SU-DHL-6 (cell line): ENCODE data around the gene CORO1C.

Experiments
- H2AFZ ChIP-seq: fragments of 200-600 bp; sonication (generic); 2 replicates; pipeline ENCODE4 v1.6.1; 2014; ENCODE audit warnings: low read depth, mild to moderate bottlenecking, moderate library complexity, mixed read lengths, antibody characterized with exemption, low read length; ENCODE audit not compliant: severe bottlenecking
- H3F3A ChIP-seq: fragments of 200-600 bp; shearing (Covaris generic); 2 replicates; pipeline ENCODE4 v1.6.0; 2016; ENCODE audit warnings: antibody characterized with exemption, mild to moderate bottlenecking; ENCODE audit not compliant: insufficient read depth
- H3K27ac ChIP-seq: fragments of 200-600 bp; sonication (generic); 2 replicates; pipeline ENCODE4 v1.5.1; 2016; ENCODE audit warnings: low read depth, mild to moderate bottlenecking, low read length, moderate library complexity, mixed read lengths
- H3K27me3 ChIP-seq: fragments of 200-600 bp; sonication (generic), shearing (Covaris generic); 2 replicates; pipeline ENCODE4 v1.6.0; 2014; ENCODE audit warnings: mild to moderate bottlenecking, low read length
- H3K36me3 ChIP-seq: fragments of 200-600 bp; sonication (generic); 2 replicates; pipeline ENCODE4 v1.6.1; 2014; ENCODE audit warnings: mild to moderate bottlenecking, low read length, mixed read lengths
- H3K4me2 ChIP-seq: fragments of 300-600, 200-600 bp; shearing (Covaris generic), sonication (generic); 2 replicates; pipeline ENCODE4 v1.6.0; 2014; ENCODE audit warnings: low read length, low read depth, mild to moderate bottlenecking; ENCODE audit not compliant: poor library complexity, severe bottlenecking
- H3K4me3 ChIP-seq: fragments of 200-600 bp; sonication (generic); 2 replicates; pipeline ENCODE4 v1.5.1; 2014; ENCODE audit warnings: antibody characterized with exemption, low read length, mild to moderate bottlenecking, mixed read lengths; ENCODE audit not compliant: insufficient read depth, poor library complexity, severe bottlenecking
- H3K79me2 ChIP-seq: fragments of 200-600 bp; sonication (generic); 2 replicates; pipeline ENCODE4 v1.6.1; 2014; ENCODE audit warnings: mild to moderate bottlenecking, low read length, moderate library complexity; ENCODE audit not compliant: insufficient read depth
- H3K9ac ChIP-seq: fragments of 200-600 bp; sonication (generic); 2 replicates; pipeline ENCODE4 v1.7.0; 2014; ENCODE audit warnings: mild to moderate bottlenecking, low read length
- H3K9me2 ChIP-seq: fragments of 200-600 bp; sonication (generic); replicated peaks from 2 replicates; pipeline ENCODE4 v1.6.1; 2014; ENCODE audit warnings: low read length; ENCODE audit not compliant: insufficient read depth
- H3K9me3 ChIP-seq: fragments of 200-600 bp; sonication (generic); 2 replicates; pipeline ENCODE4 v1.6.1; 2014; ENCODE audit warnings: low read length, mixed read lengths; ENCODE audit not compliant: insufficient read depth
- H4K20me1 ChIP-seq: fragments of 200-600 bp; sonication (generic); 2 replicates; pipeline ENCODE4 v1.6.1; 2014; ENCODE audit warnings: low read depth, mild to moderate bottlenecking, antibody characterized with exemption, low read length, moderate library complexity, mixed read lengths
- EZH2phosphoT487 ChIP-seq: fragments of 200-600 bp; sonication (generic), shearing (Covaris generic); conservative IDR thresholded peaks from 2 replicates; pipeline ENCODE4 v1.6.1; 2018; ENCODE audit warnings: mild to moderate bottlenecking, antibody characterized with exemption, low read length, moderate library complexity, mixed read lengths
- TF ChIP-seq, protein P1 (sequence below): fragments of 200-600 bp; sonication (generic); IDR thresholded peaks from one replicate; pipeline ENCODE4 v1.5.1; 2017; ENCODE audit warnings: antibody characterized with exemption, mild to moderate bottlenecking, low read length, moderate library complexity; ENCODE audit not compliant: insufficient read depth, poor library complexity, severe bottlenecking

The CORO1C gene

DNA sequence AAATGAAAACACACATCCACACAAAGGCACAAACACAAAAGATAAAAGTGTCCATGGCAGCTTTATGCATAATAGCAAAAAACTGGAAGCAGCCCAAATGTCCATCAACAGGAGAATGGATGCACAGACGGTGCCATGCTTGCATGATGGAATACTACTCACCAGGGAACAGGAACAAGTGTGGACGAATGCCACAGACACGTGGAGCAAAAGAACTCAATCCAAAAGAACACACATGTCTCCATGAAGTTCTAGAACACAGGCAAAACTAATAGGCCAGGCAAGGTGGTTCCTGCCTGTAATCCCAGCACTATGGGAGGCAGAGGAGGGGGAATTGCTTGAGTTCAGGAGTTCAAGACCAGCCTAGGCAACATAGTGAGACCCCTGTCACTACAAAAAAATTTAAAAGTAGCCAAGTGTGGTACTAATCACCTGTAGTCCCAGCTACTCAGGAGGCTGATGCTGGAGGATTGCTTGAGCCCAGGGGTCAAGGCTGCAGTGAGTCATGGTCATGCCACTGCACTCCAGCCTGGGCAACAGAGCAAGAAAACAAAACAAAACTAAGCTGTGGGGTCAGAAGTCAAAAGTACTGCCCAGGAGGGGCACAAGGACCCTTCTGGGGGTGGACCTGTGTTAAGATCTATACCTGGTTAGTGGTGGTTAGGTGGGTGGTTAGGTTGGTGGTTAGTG lies 126.2 kb downstream of the CORO1C start:
- Histone ChIP-seq H3F3A (no peaks in the 10 kb centered on the region), H3K79me2 (no peaks in the 10 kb centered on the region), H3K27ac (no peak overlapping the region), H3K4me3 (no peak overlapping the region), H3K9me3 (no peaks in the 10 kb centered on the region), H3K9ac (no peak overlapping the region), H3K9me2 (no peaks in the 10 kb centered on the region), H3K36me3 (no peaks in the 10 kb centered on the region), H2AFZ (no peak overlapping the region), H3K4me2 (no peak overlapping the region), H4K20me1 (no peaks in the 10 kb centered on the region), H3K27me3 (no peaks in the 10 kb centered on the region)
- TF ChIP-seq, protein P1, sequence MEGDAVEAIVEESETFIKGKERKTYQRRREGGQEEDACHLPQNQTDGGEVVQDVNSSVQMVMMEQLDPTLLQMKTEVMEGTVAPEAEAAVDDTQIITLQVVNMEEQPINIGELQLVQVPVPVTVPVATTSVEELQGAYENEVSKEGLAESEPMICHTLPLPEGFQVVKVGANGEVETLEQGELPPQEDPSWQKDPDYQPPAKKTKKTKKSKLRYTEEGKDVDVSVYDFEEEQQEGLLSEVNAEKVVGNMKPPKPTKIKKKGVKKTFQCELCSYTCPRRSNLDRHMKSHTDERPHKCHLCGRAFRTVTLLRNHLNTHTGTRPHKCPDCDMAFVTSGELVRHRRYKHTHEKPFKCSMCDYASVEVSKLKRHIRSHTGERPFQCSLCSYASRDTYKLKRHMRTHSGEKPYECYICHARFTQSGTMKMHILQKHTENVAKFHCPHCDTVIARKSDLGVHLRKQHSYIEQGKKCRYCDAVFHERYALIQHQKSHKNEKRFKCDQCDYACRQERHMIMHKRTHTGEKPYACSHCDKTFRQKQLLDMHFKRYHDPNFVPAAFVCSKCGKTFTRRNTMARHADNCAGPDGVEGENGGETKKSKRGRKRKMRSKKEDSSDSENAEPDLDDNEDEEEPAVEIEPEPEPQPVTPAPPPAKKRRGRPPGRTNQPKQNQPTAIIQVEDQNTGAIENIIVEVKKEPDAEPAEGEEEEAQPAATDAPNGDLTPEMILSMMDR: no peak
- TF ChIP-seq EZH2phosphoT487: no peak

DNA sequence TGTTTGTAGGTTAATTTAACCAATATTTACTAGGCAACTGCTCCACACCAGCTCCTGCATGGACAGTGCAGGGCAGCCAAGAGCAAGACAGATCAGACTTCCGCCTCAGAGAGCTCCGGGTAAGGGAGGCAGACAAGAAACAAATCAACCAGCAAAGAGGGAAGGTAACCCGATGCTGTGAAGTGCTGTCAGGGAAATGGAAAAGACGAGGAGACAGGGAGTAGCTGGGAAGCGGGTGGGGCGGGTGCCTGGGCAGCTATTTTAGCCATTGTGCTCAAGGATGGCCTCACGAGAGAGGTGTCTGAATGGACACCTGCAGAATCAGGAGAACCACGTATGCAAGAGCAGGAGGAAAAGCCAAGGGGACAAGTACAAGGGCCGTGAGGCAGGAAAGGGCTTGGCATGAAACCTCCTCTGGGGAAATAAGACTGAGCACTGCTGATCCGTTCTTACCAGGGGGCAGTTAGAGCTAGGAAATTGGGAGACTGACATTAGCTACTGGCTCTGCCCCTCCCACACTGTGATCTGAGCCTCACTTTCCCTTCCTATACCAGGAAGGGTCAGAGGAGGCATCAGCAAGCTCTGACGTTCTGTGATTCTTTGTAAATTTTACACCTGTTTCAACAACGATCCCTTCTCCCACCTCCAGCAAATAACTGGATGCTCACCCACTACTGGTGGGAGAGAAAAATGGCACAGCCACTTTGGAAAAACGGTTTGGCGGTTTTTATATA lies 126.9 kb downstream of the CORO1C start:
- Histone ChIP-seq H4K20me1 (no peaks in the 10 kb centered on the region), H3K9me2 (no peaks in the 10 kb centered on the region), H3K4me2 (no peak overlapping the region), H3K27ac (no peak overlapping the region), H3K27me3 (no peaks in the 10 kb centered on the region), H3K36me3 (no peaks in the 10 kb centered on the region), H2AFZ (no peak overlapping the region), H3F3A (no peaks in the 10 kb centered on the region), H3K4me3 (no peak overlapping the region), H3K79me2 (no peaks in the 10 kb centered on the region), H3K9ac (no peak overlapping the region), H3K9me3 (no peaks in the 10 kb centered on the region)
- TF ChIP-seq, protein P1: no peak
- TF ChIP-seq EZH2phosphoT487: no peak

DNA sequence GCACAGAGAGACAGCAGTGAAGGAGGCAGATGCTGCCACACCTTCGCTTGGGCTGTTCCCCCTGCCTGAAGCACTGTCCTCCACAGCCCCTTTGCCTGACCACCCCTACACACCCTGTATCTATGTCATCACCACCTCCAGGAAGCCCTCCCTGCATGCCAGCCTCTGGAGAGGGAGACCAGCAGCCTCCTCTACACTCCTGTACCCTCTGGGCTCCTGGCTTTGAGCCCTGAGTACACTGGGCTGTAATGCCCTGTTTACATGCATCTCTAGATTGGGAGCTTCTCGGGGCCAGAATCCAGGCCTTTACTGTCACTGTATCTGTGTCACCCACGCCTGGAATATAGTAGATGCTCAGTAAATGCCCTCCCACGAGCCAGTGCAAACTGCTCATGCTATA lies 127.6 kb downstream of the CORO1C start:
- H3K4me3 ChIP-seq: no peak overlapping the region
- TF ChIP-seq, protein P1: no peak
- TF ChIP-seq EZH2phosphoT487: no peak
- H3F3A ChIP-seq: no peaks in the 10 kb centered on the region
- no peaks in the 10 kb centered on the region for H3K9me3 ChIP-seq
- no peaks in the 10 kb centered on the region for H3K36me3 ChIP-seq
- no peaks in the 10 kb centered on the region for H3K27me3 ChIP-seq
- no peak overlapping the region for H3K9ac ChIP-seq
- H3K79me2 ChIP-seq: no peaks in the 10 kb centered on the region
- no peak overlapping the region for H3K27ac ChIP-seq
- H2AFZ ChIP-seq: no peak overlapping the region
- H3K9me2 ChIP-seq: no peaks in the 10 kb centered on the region
- H4K20me1 ChIP-seq: no peaks in the 10 kb centered on the region
- no peak overlapping the region for H3K4me2 ChIP-seq
